IMR-90 (cell line): ENCODE data around the gene CDH13. TPM values are rescaled to one million over a fixed set of nuclear protein-coding genes. Genes with fewer than 3 reads are reported as not detected.

Experiments
- ATAC-seq: fragments of 200-7000 bp; cut with Tn5 transposase; 2 replicates; pipeline ENCODE4 v1.9.1; 2020; ENCODE audit warnings: low read depth, mild to moderate bottlenecking, moderate library complexity
- BruUV-seq: library from RNA; stranded (reverse); fragments of 400-500 nt; replicated peaks from 2 replicates; lab custom pipeline; 2021; lab: Mats Ljungman, UMichigan
- CTCF ChIA-PET: fragments of 300-600 bp; formaldehyde crosslinking; extraction: SDS; loops from one replicate; lab custom pipeline; 2021; ENCODE audit warnings: antibody characterized with exemption; lab: Yijun Ruan, JAX
- POLR2A ChIA-PET: fragments of 300-600 bp; sonication (Branson Sonifier 250); formaldehyde crosslinking; loops from one replicate; lab custom pipeline; 2022; ENCODE audit warnings: antibody characterized with exemption; ENCODE audit not compliant: unreplicated experiment; lab: Charles Lee
- DNase-seq: peaks from one replicate; pipeline ENCODE4 v3.0.0; 2013
- H2AFZ ChIP-seq: replicated peaks from 2 replicates; pipeline ENCODE3; 2013; ENCODE audit warnings: low read length, mild to moderate bottlenecking; ENCODE audit not compliant: poor library complexity
- H2AK5ac ChIP-seq: 2 replicates; pipeline ENCODE4 v1.6.1; 2013; ENCODE audit warnings: low read depth, low read length, inconsistent platforms
- H2AK9ac ChIP-seq: replicated peaks from 2 replicates; pipeline ENCODE3; 2013; ENCODE audit warnings: mild to moderate bottlenecking, low read depth, low read length, moderate library complexity; ENCODE audit not compliant: poor library complexity
- H2BK120ac ChIP-seq: 2 replicates; pipeline ENCODE4 v1.6.1; 2013; ENCODE audit warnings: low read depth, low read length, inconsistent platforms
- H2BK15ac ChIP-seq: 3 replicates; pipeline ENCODE4 v1.6.1; 2013; ENCODE audit warnings: low read depth, low read length, inconsistent platforms
- H2BK20ac ChIP-seq: 2 replicates; pipeline ENCODE4 v1.6.1; 2013; ENCODE audit warnings: low read depth, mild to moderate bottlenecking, inconsistent platforms, low read length, moderate library complexity
- H2BK5ac ChIP-seq: 2 replicates; pipeline ENCODE4 v1.6.1; 2013; ENCODE audit warnings: mild to moderate bottlenecking, low read depth, low read length, inconsistent platforms; ENCODE audit not compliant: poor library complexity, severe bottlenecking
- H3K14ac ChIP-seq: replicated peaks from 2 replicates; pipeline ENCODE4 v1.6.1; 2013; ENCODE audit warnings: low read depth, low read length, inconsistent platforms
- H3K18ac ChIP-seq: 2 replicates; pipeline ENCODE4 v1.6.1; 2013; ENCODE audit warnings: low read depth, low read length, control low read depth
- H3K23ac ChIP-seq: 2 replicates; pipeline ENCODE4 v1.6.1; 2013; ENCODE audit warnings: low read depth, low read length, inconsistent platforms
- H3K27ac ChIP-seq: 2 replicates; pipeline ENCODE4 v1.5.1; 2013; ENCODE audit warnings: mild to moderate bottlenecking, control low read depth, low read length; ENCODE audit not compliant: insufficient read depth
- H3K27me3 ChIP-seq: 2 replicates; pipeline ENCODE4 v1.6.1; 2013; ENCODE audit warnings: low read length; ENCODE audit not compliant: control insufficient read depth, insufficient read depth
- H3K36me3 ChIP-seq: 2 replicates; pipeline ENCODE4 v1.6.1; 2013; ENCODE audit warnings: low read length, mixed read lengths; ENCODE audit not compliant: control insufficient read depth, insufficient read depth
- H3K4ac ChIP-seq: 2 replicates; pipeline ENCODE4 v1.6.1; 2013; ENCODE audit warnings: low read depth, low read length, inconsistent platforms
- H3K4me1 ChIP-seq: 2 replicates; pipeline ENCODE4 v1.6.1; 2013; ENCODE audit warnings: low read length, mixed read lengths; ENCODE audit not compliant: control insufficient read depth, insufficient read depth
- H3K4me2 ChIP-seq: 2 replicates; pipeline ENCODE4 v1.6.1; 2013; ENCODE audit warnings: low read depth, mild to moderate bottlenecking, control low read depth, low read length, moderate library complexity
- H3K4me3 ChIP-seq: 2 replicates; pipeline ENCODE4 v1.5.1; 2013; ENCODE audit warnings: low read depth, mild to moderate bottlenecking, control low read depth, low read length, moderate library complexity; ENCODE audit not compliant: insufficient read depth
- H3K56ac ChIP-seq: 2 replicates; pipeline ENCODE4 v1.6.1; 2013; ENCODE audit warnings: low read length, inconsistent platforms; ENCODE audit not compliant: insufficient read depth; ENCODE audit errors: extremely low read depth
- H3K79me1 ChIP-seq, 2 experiments: 2 replicates each; pipeline ENCODE4 v1.6.1; 2013; ENCODE audit warnings: low read length in 2 of 2, inconsistent platforms in 1 of 2, low read depth in 1 of 2
- H3K9ac ChIP-seq: 2 replicates; pipeline ENCODE4 v1.6.1; 2013; ENCODE audit warnings: low read depth, low read length, control low read depth
- H3K9me1 ChIP-seq: 2 replicates; pipeline ENCODE4 v1.6.1; 2013; ENCODE audit warnings: low read length, inconsistent platforms; ENCODE audit not compliant: insufficient read depth
- H3K9me3 ChIP-seq: 2 replicates; pipeline ENCODE4 v1.6.1; 2013; ENCODE audit warnings: low read length; ENCODE audit not compliant: control insufficient read depth, insufficient read depth
- H4K20me1 ChIP-seq: 2 replicates; pipeline ENCODE4 v1.6.1; 2013; ENCODE audit warnings: low read length, inconsistent platforms; ENCODE audit not compliant: insufficient read depth
- H4K5ac ChIP-seq: 2 replicates; pipeline ENCODE4 v1.6.1; 2013; ENCODE audit warnings: mild to moderate bottlenecking, low read depth, low read length, control low read depth
- H4K8ac ChIP-seq, 2 experiments: 2 replicates each; pipeline ENCODE4 v1.6.1; 2013; ENCODE audit warnings: low read depth in 2 of 2, low read length in 2 of 2, control low read depth in 1 of 2, inconsistent platforms in 1 of 2
- H4K91ac ChIP-seq: 2 replicates; pipeline ENCODE4 v1.6.1; 2013; ENCODE audit warnings: low read depth, low read length, inconsistent platforms; ENCODE audit not compliant: insufficient read depth
- CHD1 ChIP-seq: IDR thresholded peaks from 2 replicates; pipeline ENCODE4 v1.6.1; 2012; ENCODE audit warnings: low read depth, low read length, improper control_type of control experiment
- ELK1 ChIP-seq: fragments of 150-350 bp; IDR thresholded peaks from 2 replicates; pipeline ENCODE4 v1.6.1; 2016; ENCODE audit warnings: low read depth, mild to moderate bottlenecking, low read length, moderate library complexity, borderline replicate concordance
- FOS ChIP-seq: fragments of 150-350 bp; IDR thresholded peaks from 2 replicates; pipeline ENCODE4 v1.6.1; 2016; ENCODE audit warnings: low read depth, low read length
- MXI1 ChIP-seq: IDR thresholded peaks from 2 replicates; pipeline ENCODE4 v1.6.1; 2012; ENCODE audit warnings: low read depth, mild to moderate bottlenecking, low read length, moderate library complexity, borderline replicate concordance
- NFE2L2 ChIP-seq: fragments of 150-350 bp; IDR thresholded peaks from 2 replicates; pipeline ENCODE4 v1.6.1; 2016; ENCODE audit warnings: low read depth, mild to moderate bottlenecking, low read length
- POLR2A ChIP-seq: IDR thresholded peaks from 2 replicates; pipeline ENCODE4 v1.6.1; 2012; ENCODE audit warnings: mild to moderate bottlenecking, low read depth, low read length
- RAD21 ChIP-seq: IDR thresholded peaks from 2 replicates; pipeline ENCODE4 v1.6.1; 2012; ENCODE audit warnings: low read length, improper control_type of control experiment
- RFX5 ChIP-seq: IDR thresholded peaks from 2 replicates; pipeline ENCODE4 v1.8.0; 2012; ENCODE audit warnings: low read depth, mild to moderate bottlenecking, low read length, moderate library complexity
- SMC3 ChIP-seq: fragments of 150-350 bp; IDR thresholded peaks from 2 replicates; pipeline ENCODE4 v1.6.1; 2016; ENCODE audit warnings: low read depth, mild to moderate bottlenecking, antibody characterized with exemption, low read length, moderate library complexity
- USF2 ChIP-seq: fragments of 150-350 bp; IDR thresholded peaks from 2 replicates; pipeline ENCODE4 v1.6.1; 2017; ENCODE audit warnings: mild to moderate bottlenecking, antibody characterized with exemption, low read length, low read depth
- WGBS, 2 experiments: methylation state at CpG; one replicate each; pipeline versions ENCODE4 v1.1.5 to v1.1.7; 2013; ENCODE audit warnings: missing lambda C conversion rate in 2 of 2; ENCODE audit not compliant: insufficient read length in 1 of 2; ENCODE audit errors: extremely low coverage in 2 of 2; 5-methylcytosine and 5-hydroxymethylcytosine counted together
- dilution Hi-C: fragments of 300-500 bp; cut with HindIII; formaldehyde crosslinking; loops from one replicate; pipeline ENCODE4 v1.14.3; 2018; ENCODE audit warnings: low sequenced_read_pairs; ENCODE audit not compliant: unreplicated experiment
- in situ Hi-C: fragments of 300-500 bp; cut with MboI; formaldehyde crosslinking; loops from 3 replicates; pipeline ENCODE4 v1.14.3; 2019; ENCODE audit warnings: low sequenced_read_pairs, inconsistent platforms, mixed read lengths
- intact Hi-C: fragments of 100-400 bp; cut with micrococcal nuclease; formaldehyde crosslinking; loops from 2 replicates; pipeline ENCODE4 v1.10.0; 2022
- polyA plus RNA-seq, 3 experiments: library from polyadenylated mRNA; depleted of rRNA; stranded (reverse); fragments of >200 nt; gene quantifications; 2 replicates each; pipeline ENCODE4 v1.2.3, GENCODE V29; 2012; ENCODE audit warnings: low replicate concordance in 1 of 3
- total RNA-seq: library from RNA; depleted of rRNA; stranded (reverse); fragments of >200 nt; gene quantifications from 2 replicates; pipeline ENCODE4 v1.2.3, GENCODE V29; 2012
- TF ChIP-seq, protein P1 (sequence below): conservative IDR thresholded peaks from 2 replicates; pipeline ENCODE4 v1.5.1; 2012; ENCODE audit warnings: mild to moderate bottlenecking, low read depth, low read length, improper control_type of control experiment

CDH13 gene
- total and polyA plus RNA-seq, 2 of the 4 experiments (the other 2 are of a cell fraction) = 61.6 to 74.7 TPM

- Histone ChIP-seq H3K4me1 (peaks cover 8% of the 10 kb centered on the region), H3K9ac (no peak overlapping the region), H2BK5ac (no peak overlapping the region), H3K56ac (no peak overlapping the region), H3K18ac (no peak overlapping the region; the same call in 1 of the 2 replicates), H3K36me3 (no peaks in the 10 kb centered on the region), H2BK20ac (no peak overlapping the region), H3K4ac (no peak overlapping the region), H3K4me2 (no peak overlapping the region), H3K9me3 (no peaks in the 10 kb centered on the region), H3K14ac (peak overlapping the region; percentile 46; the same call in 1 of the 2 replicates), H3K9me1 (peaks cover 10% of the 10 kb centered on the region; the same call in 1 of the 2 replicates), H3K79me1 (peaks cover 8 to 59% of the 10 kb centered on the region in 2 experiments; a peak in 3 of 4 replicates), H2BK120ac (no peak overlapping the region), H4K20me1 (no peaks in the 10 kb centered on the region), H3K27ac (no peak overlapping the region), H2BK15ac (no peak overlapping the region), H4K91ac (no peak overlapping the region), H2AFZ (no peak overlapping the region), H3K27me3 (no peaks in the 10 kb centered on the region), H4K8ac (no peak overlapping the region), H4K5ac (no peak overlapping the region), H2AK9ac (no peak overlapping the region), H3K4me3 (no peak overlapping the region), H3K23ac (no peak overlapping the region), H2AK5ac (no peak overlapping the region)
- ChIA-PET POLR2A (no interaction called here), CTCF (interaction anchor here (0.5 to 1.1 kb wide), 3 partner anchors 10 to 1776 kb away, joined by 3 to 4 read pairs (median 3); no protein-coding TSS in a partner anchor)
- dilution Hi-C loops = no loop called here
- WGBS, 2 experiments = no CpG with 5 or more reads among the region's 3 CpGs
- no TSS peak for BruUV-seq
- in situ Hi-C loops = no loop called here
- intact Hi-C loops = no loop called here
- TF ChIP-seq CHD1 = no peak
- no peak for TF ChIP-seq SMC3
- no peak for TF ChIP-seq MXI1
- TF ChIP-seq ELK1 = no peak
- no peak for TF ChIP-seq RAD21
- TF ChIP-seq USF2 = no peak
- TF ChIP-seq, protein P1, sequence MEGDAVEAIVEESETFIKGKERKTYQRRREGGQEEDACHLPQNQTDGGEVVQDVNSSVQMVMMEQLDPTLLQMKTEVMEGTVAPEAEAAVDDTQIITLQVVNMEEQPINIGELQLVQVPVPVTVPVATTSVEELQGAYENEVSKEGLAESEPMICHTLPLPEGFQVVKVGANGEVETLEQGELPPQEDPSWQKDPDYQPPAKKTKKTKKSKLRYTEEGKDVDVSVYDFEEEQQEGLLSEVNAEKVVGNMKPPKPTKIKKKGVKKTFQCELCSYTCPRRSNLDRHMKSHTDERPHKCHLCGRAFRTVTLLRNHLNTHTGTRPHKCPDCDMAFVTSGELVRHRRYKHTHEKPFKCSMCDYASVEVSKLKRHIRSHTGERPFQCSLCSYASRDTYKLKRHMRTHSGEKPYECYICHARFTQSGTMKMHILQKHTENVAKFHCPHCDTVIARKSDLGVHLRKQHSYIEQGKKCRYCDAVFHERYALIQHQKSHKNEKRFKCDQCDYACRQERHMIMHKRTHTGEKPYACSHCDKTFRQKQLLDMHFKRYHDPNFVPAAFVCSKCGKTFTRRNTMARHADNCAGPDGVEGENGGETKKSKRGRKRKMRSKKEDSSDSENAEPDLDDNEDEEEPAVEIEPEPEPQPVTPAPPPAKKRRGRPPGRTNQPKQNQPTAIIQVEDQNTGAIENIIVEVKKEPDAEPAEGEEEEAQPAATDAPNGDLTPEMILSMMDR = no peak
- no peak for TF ChIP-seq POLR2A
- TF ChIP-seq FOS = no peak
- no peak for TF ChIP-seq RFX5
- TF ChIP-seq NFE2L2 = no peak
- DNase-seq = no peak
- no peak for ATAC-seq
Measured at GRCh38 chr16:82754716-82755513, 128.1 kb downstream of the CDH13 start.
